H1 (cell line): ENCODE data around the gene ASTL. TPM values are rescaled to one million over a fixed set of nuclear protein-coding genes. Genes with fewer than 3 reads are reported as not detected.

ENCODE experiments used
- CHD1 ChIP-seq: IDR thresholded peaks from 2 replicates; pipeline ENCODE4 v1.6.1; 2012; ENCODE audit warnings: low read depth, low read length, improper control_type of control experiment
- KDM4A ChIP-seq: IDR thresholded peaks from one replicate; pipeline ENCODE4 v1.7.1; 2012; ENCODE audit warnings: low read depth, mild to moderate bottlenecking, moderate library complexity, low read length, inconsistent platforms; ENCODE audit not compliant: severe bottlenecking
- PHF8 ChIP-seq: fragments of 200-600 bp; sonication (generic); conservative IDR thresholded peaks from 2 replicates; pipeline ENCODE4 v1.7.1; 2012; ENCODE audit warnings: low read depth, mild to moderate bottlenecking, inconsistent platforms, low read length, moderate library complexity
- POLR2AphosphoS5 ChIP-seq: IDR thresholded peaks from 2 replicates; pipeline ENCODE4 v1.6.1; 2011; ENCODE audit warnings: low read depth, low read length
- RAD21 ChIP-seq, 2 experiments: IDR thresholded peaks in 1 of 2; conservative IDR thresholded peaks in 1 of 2; 2 replicates each; pipeline ENCODE4 v1.6.1; 2011; ENCODE audit warnings: low read depth in 2 of 2, low read length in 2 of 2, improper control_type of control experiment in 1 of 2, inconsistent platforms in 1 of 2, mild to moderate bottlenecking in 1 of 2, moderate library complexity in 1 of 2
- SIRT6 ChIP-seq: IDR thresholded peaks from one replicate; pipeline ENCODE4 v1.7.1; 2012; ENCODE audit warnings: low read length, inconsistent platforms
- SP4 ChIP-seq: IDR thresholded peaks from 2 replicates; pipeline ENCODE4 v1.6.1; 2012; ENCODE audit warnings: low read length, inconsistent platforms
- TAF7 ChIP-seq: optimal IDR thresholded peaks from 2 replicates; pipeline ENCODE3; 2011; ENCODE audit warnings: low read depth, mild to moderate bottlenecking, inconsistent platforms, low read length, moderate library complexity, borderline replicate concordance
- polyA plus RNA-seq, 7 experiments: library from polyadenylated mRNA; depleted of rRNA in 3 of 7; stranded (reverse) in 5 of 7; unstranded in 2 of 7; fragments of >200 nt in 5 of 7; fragments of 200-250 nt in 2 of 7; gene quantifications; 1 replicate in 5 of 7; 2 replicates in 1 of 7; 4 replicates in 1 of 7; pipeline versions ENCODE4 v1.2.1 to v1.2.3, GENCODE V29; 2011 to 2013; ENCODE audit warnings: missing spikeins in 2 of 7, mixed read lengths in 2 of 7
- total RNA-seq: library from RNA; stranded (reverse); fragmentation: NEBNext Ultra II Directional; extraction: Animal tissue kit (Norgen Biotek cat#: 25700); gene quantifications from 2 replicates; pipeline ENCODE4 v1.2.1, GENCODE V29; 2021
- TF ChIP-seq, protein P1 (sequence below): fragments of 300-600 bp; sonication (generic); IDR thresholded peaks from 2 replicates; pipeline ENCODE4 v1.7.1; 2012; ENCODE audit warnings: low read length, moderate library complexity, mild to moderate bottlenecking, inconsistent platforms; ENCODE audit not compliant: insufficient replicate concordance
- TF ChIP-seq, protein P2 (sequence below): IDR thresholded peaks from 2 replicates; pipeline ENCODE4 v1.6.1; 2012; ENCODE audit warnings: low read length, inconsistent platforms

Gene ASTL
- total and polyA plus RNA-seq, 2 of the 8 experiments (the other 6 are each of a cell fraction or from before 2014, with no cell fraction given) = 0.60 to 1.4 TPM

DNA sequence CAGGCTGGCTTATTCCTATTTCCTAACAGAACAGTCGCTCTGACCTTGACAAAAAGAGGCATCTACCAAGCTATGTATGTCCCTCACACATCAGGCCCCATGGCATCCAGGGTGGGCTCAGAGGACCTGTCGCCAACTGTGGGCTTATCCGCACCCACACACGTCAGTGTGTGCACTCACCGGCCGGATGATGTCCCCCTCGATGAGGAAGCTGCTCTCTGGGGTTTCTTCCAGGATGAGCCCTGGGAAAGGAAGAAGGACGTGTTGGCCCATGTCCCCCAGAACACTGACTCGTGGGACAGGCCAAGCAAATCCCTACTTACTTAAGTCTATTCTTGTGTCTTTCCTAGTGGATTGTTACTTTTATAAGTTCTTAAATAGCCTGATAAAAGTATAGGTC, 3.1 kb downstream of the ASTL start (continued):
- TF ChIP-seq, protein P1, sequence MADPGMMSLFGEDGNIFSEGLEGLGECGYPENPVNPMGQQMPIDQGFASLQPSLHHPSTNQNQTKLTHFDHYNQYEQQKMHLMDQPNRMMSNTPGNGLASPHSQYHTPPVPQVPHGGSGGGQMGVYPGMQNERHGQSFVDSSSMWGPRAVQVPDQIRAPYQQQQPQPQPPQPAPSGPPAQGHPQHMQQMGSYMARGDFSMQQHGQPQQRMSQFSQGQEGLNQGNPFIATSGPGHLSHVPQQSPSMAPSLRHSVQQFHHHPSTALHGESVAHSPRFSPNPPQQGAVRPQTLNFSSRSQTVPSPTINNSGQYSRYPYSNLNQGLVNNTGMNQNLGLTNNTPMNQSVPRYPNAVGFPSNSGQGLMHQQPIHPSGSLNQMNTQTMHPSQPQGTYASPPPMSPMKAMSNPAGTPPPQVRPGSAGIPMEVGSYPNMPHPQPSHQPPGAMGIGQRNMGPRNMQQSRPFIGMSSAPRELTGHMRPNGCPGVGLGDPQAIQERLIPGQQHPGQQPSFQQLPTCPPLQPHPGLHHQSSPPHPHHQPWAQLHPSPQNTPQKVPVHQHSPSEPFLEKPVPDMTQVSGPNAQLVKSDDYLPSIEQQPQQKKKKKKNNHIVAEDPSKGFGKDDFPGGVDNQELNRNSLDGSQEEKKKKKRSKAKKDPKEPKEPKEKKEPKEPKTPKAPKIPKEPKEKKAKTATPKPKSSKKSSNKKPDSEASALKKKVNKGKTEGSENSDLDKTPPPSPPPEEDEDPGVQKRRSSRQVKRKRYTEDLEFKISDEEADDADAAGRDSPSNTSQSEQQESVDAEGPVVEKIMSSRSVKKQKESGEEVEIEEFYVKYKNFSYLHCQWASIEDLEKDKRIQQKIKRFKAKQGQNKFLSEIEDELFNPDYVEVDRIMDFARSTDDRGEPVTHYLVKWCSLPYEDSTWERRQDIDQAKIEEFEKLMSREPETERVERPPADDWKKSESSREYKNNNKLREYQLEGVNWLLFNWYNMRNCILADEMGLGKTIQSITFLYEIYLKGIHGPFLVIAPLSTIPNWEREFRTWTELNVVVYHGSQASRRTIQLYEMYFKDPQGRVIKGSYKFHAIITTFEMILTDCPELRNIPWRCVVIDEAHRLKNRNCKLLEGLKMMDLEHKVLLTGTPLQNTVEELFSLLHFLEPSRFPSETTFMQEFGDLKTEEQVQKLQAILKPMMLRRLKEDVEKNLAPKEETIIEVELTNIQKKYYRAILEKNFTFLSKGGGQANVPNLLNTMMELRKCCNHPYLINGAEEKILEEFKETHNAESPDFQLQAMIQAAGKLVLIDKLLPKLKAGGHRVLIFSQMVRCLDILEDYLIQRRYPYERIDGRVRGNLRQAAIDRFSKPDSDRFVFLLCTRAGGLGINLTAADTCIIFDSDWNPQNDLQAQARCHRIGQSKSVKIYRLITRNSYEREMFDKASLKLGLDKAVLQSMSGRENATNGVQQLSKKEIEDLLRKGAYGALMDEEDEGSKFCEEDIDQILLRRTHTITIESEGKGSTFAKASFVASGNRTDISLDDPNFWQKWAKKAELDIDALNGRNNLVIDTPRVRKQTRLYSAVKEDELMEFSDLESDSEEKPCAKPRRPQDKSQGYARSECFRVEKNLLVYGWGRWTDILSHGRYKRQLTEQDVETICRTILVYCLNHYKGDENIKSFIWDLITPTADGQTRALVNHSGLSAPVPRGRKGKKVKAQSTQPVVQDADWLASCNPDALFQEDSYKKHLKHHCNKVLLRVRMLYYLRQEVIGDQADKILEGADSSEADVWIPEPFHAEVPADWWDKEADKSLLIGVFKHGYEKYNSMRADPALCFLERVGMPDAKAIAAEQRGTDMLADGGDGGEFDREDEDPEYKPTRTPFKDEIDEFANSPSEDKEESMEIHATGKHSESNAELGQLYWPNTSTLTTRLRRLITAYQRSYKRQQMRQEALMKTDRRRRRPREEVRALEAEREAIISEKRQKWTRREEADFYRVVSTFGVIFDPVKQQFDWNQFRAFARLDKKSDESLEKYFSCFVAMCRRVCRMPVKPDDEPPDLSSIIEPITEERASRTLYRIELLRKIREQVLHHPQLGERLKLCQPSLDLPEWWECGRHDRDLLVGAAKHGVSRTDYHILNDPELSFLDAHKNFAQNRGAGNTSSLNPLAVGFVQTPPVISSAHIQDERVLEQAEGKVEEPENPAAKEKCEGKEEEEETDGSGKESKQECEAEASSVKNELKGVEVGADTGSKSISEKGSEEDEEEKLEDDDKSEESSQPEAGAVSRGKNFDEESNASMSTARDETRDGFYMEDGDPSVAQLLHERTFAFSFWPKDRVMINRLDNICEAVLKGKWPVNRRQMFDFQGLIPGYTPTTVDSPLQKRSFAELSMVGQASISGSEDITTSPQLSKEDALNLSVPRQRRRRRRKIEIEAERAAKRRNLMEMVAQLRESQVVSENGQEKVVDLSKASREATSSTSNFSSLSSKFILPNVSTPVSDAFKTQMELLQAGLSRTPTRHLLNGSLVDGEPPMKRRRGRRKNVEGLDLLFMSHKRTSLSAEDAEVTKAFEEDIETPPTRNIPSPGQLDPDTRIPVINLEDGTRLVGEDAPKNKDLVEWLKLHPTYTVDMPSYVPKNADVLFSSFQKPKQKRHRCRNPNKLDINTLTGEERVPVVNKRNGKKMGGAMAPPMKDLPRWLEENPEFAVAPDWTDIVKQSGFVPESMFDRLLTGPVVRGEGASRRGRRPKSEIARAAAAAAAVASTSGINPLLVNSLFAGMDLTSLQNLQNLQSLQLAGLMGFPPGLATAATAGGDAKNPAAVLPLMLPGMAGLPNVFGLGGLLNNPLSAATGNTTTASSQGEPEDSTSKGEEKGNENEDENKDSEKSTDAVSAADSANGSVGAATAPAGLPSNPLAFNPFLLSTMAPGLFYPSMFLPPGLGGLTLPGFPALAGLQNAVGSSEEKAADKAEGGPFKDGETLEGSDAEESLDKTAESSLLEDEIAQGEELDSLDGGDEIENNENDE = no peak
- TF ChIP-seq CHD1 (no peak), PHF8 (no peak), POLR2AphosphoS5 (no peak), SIRT6 (no peak), KDM4A (no peak), SP4 (no peak), TAF7 (no peak), RAD21 (IDR thresholded peaks at IDR 0.05 in 1 of 2, conservative IDR thresholded peaks at IDR 0.05 in 1 of 2; ENCODE audit: low read depth in 2 of 2, low read length in 2 of 2) (no peak)
- TF ChIP-seq, protein P2, sequence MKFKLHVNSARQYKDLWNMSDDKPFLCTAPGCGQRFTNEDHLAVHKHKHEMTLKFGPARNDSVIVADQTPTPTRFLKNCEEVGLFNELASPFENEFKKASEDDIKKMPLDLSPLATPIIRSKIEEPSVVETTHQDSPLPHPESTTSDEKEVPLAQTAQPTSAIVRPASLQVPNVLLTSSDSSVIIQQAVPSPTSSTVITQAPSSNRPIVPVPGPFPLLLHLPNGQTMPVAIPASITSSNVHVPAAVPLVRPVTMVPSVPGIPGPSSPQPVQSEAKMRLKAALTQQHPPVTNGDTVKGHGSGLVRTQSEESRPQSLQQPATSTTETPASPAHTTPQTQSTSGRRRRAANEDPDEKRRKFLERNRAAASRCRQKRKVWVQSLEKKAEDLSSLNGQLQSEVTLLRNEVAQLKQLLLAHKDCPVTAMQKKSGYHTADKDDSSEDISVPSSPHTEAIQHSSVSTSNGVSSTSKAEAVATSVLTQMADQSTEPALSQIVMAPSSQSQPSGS = no peak
